HFFc6 (cell line): ENCODE results near the gene SLC38A3. TPM values are rescaled to one million over a fixed set of nuclear protein-coding genes. Genes with fewer than 3 reads are reported as not detected.
"Not testable (repeated sequence)": the region's sequence is repeated elsewhere in the genome, so short reads cannot be mapped to it uniquely, and the experiment has no call there.

Experiments
- DNase-seq: peaks from one replicate; pipeline ENCODE4 v3.0.0-alpha.2; 2018
- H3K27ac Mint-ChIP-seq: 2 replicates; pipeline ENCODE4 v1.8.0; 2020; ENCODE audit warnings: mild to moderate bottlenecking, mixed read lengths
- H3K27me3 Mint-ChIP-seq: 2 replicates; pipeline ENCODE4 v1.8.0; 2021; ENCODE audit warnings: mild to moderate bottlenecking, moderate library complexity, mixed read lengths; ENCODE audit not compliant: insufficient read depth
- H3K36me3 Mint-ChIP-seq: 2 replicates; pipeline ENCODE4 v1.8.0; 2021; ENCODE audit warnings: low read depth, mixed read lengths
- H3K4me1 Mint-ChIP-seq: 2 replicates; pipeline ENCODE4 v1.8.0; 2020; ENCODE audit warnings: low read depth, mixed read lengths
- H3K4me3 Mint-ChIP-seq: 2 replicates; pipeline ENCODE4 v1.8.0; 2020; ENCODE audit warnings: mild to moderate bottlenecking, moderate library complexity, mixed read lengths
- H3K9me3 Mint-ChIP-seq: 2 replicates; pipeline ENCODE4 v1.8.0; 2020; ENCODE audit warnings: mild to moderate bottlenecking, mixed read lengths
- CTCF ChIP-seq: fragments of 200-600 bp; sonication (generic); IDR thresholded peaks from 2 replicates; pipeline ENCODE4 v1.5.0; 2021; ENCODE audit warnings: antibody characterized with exemption, mild to moderate bottlenecking
- total RNA-seq, 6 experiments: library from RNA; stranded (reverse); fragmentation: NEBNext Ultra II Directional; extraction: Animal tissue kit (Norgen Biotek cat#: 25700); gene quantifications; 2 replicates in 1 of 6; 3 replicates in 5 of 6; pipeline ENCODE4 v1.2.3, GENCODE V29; 2021

Gene SLC38A3
- total RNA-seq, 6 experiments from 2014 or later = 0.16 to 0.24 TPM; not detected in 4

- peaks cover 68% of the 10 kb centered on the region for H3K4me1 Mint-ChIP-seq
- peaks cover 18% of the 10 kb centered on the region for H3K36me3 Mint-ChIP-seq
- H3K27me3 Mint-ChIP-seq = peaks cover 4% of the 10 kb centered on the region; the same call in 1 of the 2 replicates
- peak overlapping the region; percentile 67 for H3K27ac Mint-ChIP-seq
- H3K9me3 Mint-ChIP-seq = no peaks in the 10 kb centered on the region
- DNase-seq = no peak
- H3K4me3 Mint-ChIP-seq = peak overlapping the region; percentile 57; the same call in 1 of the 2 replicates
- TF ChIP-seq CTCF = no peak
These were observed 36.1 kb downstream of the SLC38A3 start for GRCh38 chr3:50241163-50241562.

- no peaks in the 10 kb centered on the region for H3K9me3 Mint-ChIP-seq
- no peak for TF ChIP-seq CTCF
- H3K4me1 Mint-ChIP-seq = peaks cover 75% of the 10 kb centered on the region
- peaks cover 4% of the 10 kb centered on the region; the same call in 1 of the 2 replicates for H3K27me3 Mint-ChIP-seq
- peak overlapping the region; percentile 67 for H3K27ac Mint-ChIP-seq
- H3K4me3 Mint-ChIP-seq = no peak overlapping the region
- H3K36me3 Mint-ChIP-seq = peaks cover 16% of the 10 kb centered on the region
- no peak for DNase-seq
These were observed 36.8 kb downstream of the SLC38A3 start for GRCh38 chr3:50241713-50242380.

GRCh38 chr3:50242381-50242770 lies 37.3 kb downstream of the SLC38A3 start:
- peak overlapping the region; percentile 81 for H3K27ac Mint-ChIP-seq
- peaks cover 80% of the 10 kb centered on the region for H3K4me1 Mint-ChIP-seq
- H3K4me3 Mint-ChIP-seq = peak overlapping the region; percentile 41; the same call in 1 of the 2 replicates
- no peak for TF ChIP-seq CTCF
- no peak for DNase-seq
- peaks cover 5% of the 10 kb centered on the region; the same call in 1 of the 2 replicates for H3K27me3 Mint-ChIP-seq
- peaks cover 11% of the 10 kb centered on the region for H3K36me3 Mint-ChIP-seq
- no peaks in the 10 kb centered on the region for H3K9me3 Mint-ChIP-seq

- H3K4me1 Mint-ChIP-seq = peaks cover 82% of the 10 kb centered on the region
- H3K27me3 Mint-ChIP-seq = peaks cover 6% of the 10 kb centered on the region; the same call in 1 of the 2 replicates
- no peak for TF ChIP-seq CTCF
- H3K36me3 Mint-ChIP-seq = peaks cover 6% of the 10 kb centered on the region
- peak overlapping the region; percentile 96 for H3K27ac Mint-ChIP-seq
- no peak for DNase-seq
- H3K9me3 Mint-ChIP-seq = no peaks in the 10 kb centered on the region
- peak overlapping the region; percentile 41; the same call in 1 of the 2 replicates for H3K4me3 Mint-ChIP-seq
These were observed 37.9 kb downstream of the SLC38A3 start for GRCh38 chr3:50242851-50243542.

- DNase-seq = no peak
- H3K9me3 Mint-ChIP-seq = no peaks in the 10 kb centered on the region
- H3K4me3 Mint-ChIP-seq = no peak overlapping the region
These were observed 38.4 kb downstream of the SLC38A3 start for GRCh38 chr3:50243543-50243895.

GRCh38 chr3:50244813-50245212 lies 39.7 kb downstream of the SLC38A3 start:
- H3K27me3 Mint-ChIP-seq, H3K36me3 Mint-ChIP-seq, DNase-seq, H3K9me3 Mint-ChIP-seq: not testable (repeated sequence)
- Mint-ChIP-seq H3K4me3 (peak overlapping the region; percentile 82; the same call in 1 of the 2 replicates), H3K27ac (peak overlapping the region; percentile 96), H3K4me1 (peaks cover 82% of the 10 kb centered on the region)

More at GRCh38 chr3:50243543-50243895, 38.4 kb downstream of the SLC38A3 start:
- peaks cover 6% of the 10 kb centered on the region; the same call in 1 of the 2 replicates for H3K36me3 Mint-ChIP-seq
- H3K27me3 Mint-ChIP-seq = peaks cover 6% of the 10 kb centered on the region; the same call in 1 of the 2 replicates
- no peak for TF ChIP-seq CTCF
- peak overlapping the region; percentile 96 for H3K27ac Mint-ChIP-seq
- peaks cover 82% of the 10 kb centered on the region for H3K4me1 Mint-ChIP-seq
